Measurements from ENCODE around the gene GNB1L. TPM values are rescaled to one million over a fixed set of nuclear protein-coding genes. Genes with fewer than 3 reads are reported as not detected.
A peak's percentile ranks its signal among the peaks of the same experiment; 100 is the strongest.

The GNB1L gene
- total RNA-seq, 1 experiment from 2014 or later: 27.0 TPM

GRCh38 chr22:19844377-19845053 lies 10.2 kb downstream of the GNB1L start:
- Histone ChIP-seq H4K20me1 (ENCODE audit: low read length) (0 out of 2 replicates have a peak, but pooled peaks cover 3% of the 10 kb centered on the region), H3K27me3 (ENCODE audit: low read length) (no peaks in the 10 kb centered on the region), H3K27ac (ENCODE audit: low read length) (no peak overlapping the region), H3K4me2 (ENCODE audit: low read length) (no peak overlapping the region), H3K4me3 (ENCODE audit: low read length) (no peak overlapping the region), H3K79me2 (ENCODE audit: low read length) (peaks cover 20% of the 10 kb centered on the region), H3K9me3 (ENCODE audit: low read length) (no peaks in the 10 kb centered on the region), H3K4me1 (ENCODE audit: insufficient read depth, low read length) (peaks cover 16% of the 10 kb centered on the region), H3K36me3 (ENCODE audit: low read depth, low read length) (no peaks in the 10 kb centered on the region), H2AFZ (ENCODE audit: low read length) (no peak overlapping the region), H3K9me2 (replicated peaks; ENCODE audit: low read length) (no peaks in the 10 kb centered on the region), H3F3A (ENCODE audit: low read length, unreplicated experiment) (no peaks in the 10 kb centered on the region), H3K9ac (ENCODE audit: low read length) (no peak overlapping the region)
- ChIA-PET POLR2A (ENCODE audit: unreplicated experiment) (no interaction called here), CTCF (no interaction called here)
- TF ChIP-seq EZH2phosphoT487 (IDR thresholded peaks at IDR 0.05; ENCODE audit: borderline replicate concordance, low read length) (no peak), CTCF (conservative IDR thresholded peaks at IDR 0.05; ENCODE audit: low read depth, low read length) (no peak), EZH2 (IDR thresholded peaks at IDR 0.05; ENCODE audit: low read length, unreplicated experiment) (no peak)
- ATAC-seq (peak; percentile 47), DNase-seq (peak; percentile 15)
- intact Hi-C loops (cut with micrococcal nuclease): no loop called here
- BruUV-seq (replicated peaks): no TSS peak

- BruUV-seq (replicated peaks): no TSS peak
- intact Hi-C loops (cut with micrococcal nuclease): no loop called here
- no peaks in the 10 kb centered on the region for H3K9me3 ChIP-seq (ENCODE audit: low read length)
Measured at GRCh38 chr22:19843857-19844376, 10.8 kb downstream of the GNB1L start.

More at GRCh38 chr22:19843857-19844376, 10.8 kb downstream of the GNB1L start:
- Histone ChIP-seq H3K4me2 (ENCODE audit: low read length) (no peak overlapping the region), H3K4me3 (ENCODE audit: low read length) (no peak overlapping the region), H2AFZ (ENCODE audit: low read length) (no peak overlapping the region), H3K27me3 (ENCODE audit: low read length) (no peaks in the 10 kb centered on the region), H3K9me2 (replicated peaks; ENCODE audit: low read length) (no peaks in the 10 kb centered on the region), H3K27ac (ENCODE audit: low read length) (no peak overlapping the region), H3F3A (ENCODE audit: low read length, unreplicated experiment) (no peaks in the 10 kb centered on the region), H3K9ac (ENCODE audit: low read length) (no peak overlapping the region), H3K4me1 (ENCODE audit: insufficient read depth, low read length) (peaks cover 10% of the 10 kb centered on the region), H4K20me1 (ENCODE audit: low read length) (0 out of 2 replicates have a peak, but pooled peaks cover 3% of the 10 kb centered on the region), H3K36me3 (ENCODE audit: low read depth, low read length) (no peaks in the 10 kb centered on the region), H3K79me2 (ENCODE audit: low read length) (peaks cover 20% of the 10 kb centered on the region)
- DNase-seq (no peak), ATAC-seq (no peak)
- ChIA-PET CTCF (no interaction called here), POLR2A (ENCODE audit: unreplicated experiment) (no interaction called here)
- TF ChIP-seq EZH2phosphoT487 (IDR thresholded peaks at IDR 0.05; ENCODE audit: borderline replicate concordance, low read length) (no peak), CTCF (conservative IDR thresholded peaks at IDR 0.05; ENCODE audit: low read depth, low read length) (no peak)
